BLaER1 treated with 17β-estradiol and CSF1 and Interleukin-3, amounts not matched to agents 10 nM and 100 nM (cell line): ENCODE data around the gene PISD.
A peak's percentile ranks its signal among the peaks of the same experiment; 100 is the strongest.
"Not testable (repeated sequence)": the region's sequence is repeated elsewhere in the genome, so short reads cannot be mapped to it uniquely, and the experiment has no call there.

ENCODE experiments used
- H3K27ac ChIP-seq, 11 experiments: shearing (Covaris generic); formaldehyde crosslinking; 2 replicates each; pipeline ENCODE4 v1.8.1; 2022
- H3K27me3 ChIP-seq, 11 experiments: shearing (Covaris generic); formaldehyde crosslinking; 2 replicates each; pipeline ENCODE4 v1.8.1; 2022
- H3K36me3 ChIP-seq, 11 experiments: shearing (Covaris generic); formaldehyde crosslinking; 2 replicates each; pipeline ENCODE4 v1.8.1; 2022
- H3K4me1 ChIP-seq, 10 experiments: shearing (Covaris generic); formaldehyde crosslinking; 2 replicates each; pipeline ENCODE4 v1.8.1; 2022
- H3K4me2 ChIP-seq, 11 experiments: shearing (Covaris generic); formaldehyde crosslinking; 2 replicates each; pipeline ENCODE4 v1.8.1; 2022
- H3K4me3 ChIP-seq, 10 experiments: shearing (Covaris generic); formaldehyde crosslinking; 2 replicates each; pipeline ENCODE4 v1.8.1; 2022
- H3K9ac ChIP-seq, 11 experiments: shearing (Covaris generic); formaldehyde crosslinking; 2 replicates each; pipeline ENCODE4 v1.8.1; 2022
- H3K9me3 ChIP-seq, 11 experiments: shearing (Covaris generic); formaldehyde crosslinking; replicated peaks in 1 of 11; 2 replicates each; pipeline ENCODE4 v1.8.1; 2022
- H4K20me1 ChIP-seq, 11 experiments: shearing (Covaris generic); formaldehyde crosslinking; 2 replicates each; pipeline ENCODE4 v1.8.1; 2022
- Cebpa-rat ChIP-seq, 11 experiments: shearing (Covaris generic); IDR thresholded peaks; 2 replicates each; pipeline ENCODE4 v1.8.1; 2022

Gene PISD

GRCh38 chr22:31661851-31662667 lies at the start of gene PISD:
PISD (minus strand) TSS chr22:31662215; CDS start chr22:31662208, 7 bp downstream.
- peaks cover 14 to 28% (median 20%) of the 10 kb centered on the region in 10 experiments for H3K4me1 ChIP-seq
- H3K4me2 ChIP-seq: peak within 1 kb of the TSS; percentile 84 to 98 (median 97)
- H3K4me3 ChIP-seq: peak within 1 kb of the TSS; percentile 79 to 100 (median 92)
- no peaks in the 10 kb centered on the region for H3K9me3 ChIP-seq
- peaks cover 0 to 40% (median 0%) of the 10 kb centered on the region in 11 experiments; a peak in 6 of 22 replicates for H4K20me1 ChIP-seq
- no peak for TF ChIP-seq Cebpa-rat (IDR thresholded peaks at IDR 0.05)
- no peaks in the 10 kb centered on the region for H3K27me3 ChIP-seq
- H3K9ac ChIP-seq: peak within 1 kb of the TSS; percentile 69 to 89 (median 82)
- peak within 1 kb of the TSS; percentile 5 to 81 (median 68); a peak in 21 of 22 replicates for H3K27ac ChIP-seq
- H3K36me3 ChIP-seq: peaks cover 0 to 19% (median 0%) of the 10 kb centered on the region in 11 experiments; a peak in 2 of 22 replicates

GRCh38 chr22:31711226-31711625 lies 49.2 kb upstream of the PISD start:
- peaks cover 75 to 100% (median 96%) of the 10 kb centered on the region in 11 experiments for H3K36me3 ChIP-seq
- peaks cover 0 to 65% (median 33%) of the 10 kb centered on the region in 11 experiments; a peak in 17 of 22 replicates for H4K20me1 ChIP-seq
- H3K9me3 ChIP-seq, H3K9ac ChIP-seq, H3K4me3 ChIP-seq, H3K27me3 ChIP-seq: not testable (repeated sequence)
- peak overlapping the region in 8 of 11 experiments; percentile 21 to 80 (median 62); a peak in 10 of 22 replicates for H3K4me2 ChIP-seq
- H3K4me1 ChIP-seq: peaks cover 6 to 29% (median 21%) of the 10 kb centered on the region in 10 experiments; a peak in 18 of 20 replicates
- peak overlapping the region in 5 of 11 experiments; percentile 33 to 53 (median 47); a peak in 4 of 22 replicates for H3K27ac ChIP-seq

GRCh38 chr22:31707519-31707918 lies 45.5 kb upstream of the PISD start:
- H3K4me3 ChIP-seq: no peak overlapping the region
- no peak for TF ChIP-seq Cebpa-rat (IDR thresholded peaks at IDR 0.05)
- no peaks in the 10 kb centered on the region for H3K9me3 ChIP-seq
- peaks cover 6 to 18% (median 16%) of the 10 kb centered on the region in 10 experiments; a peak in 18 of 20 replicates for H3K4me1 ChIP-seq
- H3K27ac ChIP-seq: no peak overlapping the region
- H3K4me2 ChIP-seq: no peak overlapping the region
- H3K36me3 ChIP-seq: peaks cover 75 to 100% (median 96%) of the 10 kb centered on the region in 11 experiments
- no peak overlapping the region for H3K9ac ChIP-seq
- no peaks in the 10 kb centered on the region for H3K27me3 ChIP-seq
- peaks cover 0 to 81% (median 45%) of the 10 kb centered on the region in 11 experiments; a peak in 18 of 22 replicates for H4K20me1 ChIP-seq

- 0 out of 22 replicates have a peak, but pooled peaks cover 0 to 4% (median 0%) of the 10 kb centered on the region in 11 experiments for H3K9me3 ChIP-seq
- H3K4me1 ChIP-seq: peaks cover 7 to 36% (median 18%) of the 10 kb centered on the region in 10 experiments; a peak in 17 of 20 replicates
- no peak overlapping the region for H3K27ac ChIP-seq
- H4K20me1 ChIP-seq: peaks cover 0 to 32% (median 0%) of the 10 kb centered on the region in 11 experiments; a peak in 7 of 22 replicates
- no peaks in the 10 kb centered on the region for H3K27me3 ChIP-seq
- H3K4me2 ChIP-seq: peak overlapping the region in 4 of 11 experiments; percentile 6 to 60 (median 42); a peak in 7 of 22 replicates
- peaks cover 86 to 99% (median 96%) of the 10 kb centered on the region in 11 experiments for H3K36me3 ChIP-seq
- no peak overlapping the region for H3K4me3 ChIP-seq
- no peak overlapping the region for H3K9ac ChIP-seq
- no peak for TF ChIP-seq Cebpa-rat (IDR thresholded peaks at IDR 0.05)
Observed at GRCh38 chr22:31695423-31695822, 33.4 kb upstream of the PISD start.

GRCh38 chr22:31694046-31694445 lies 32.0 kb upstream of the PISD start:
- not testable (repeated sequence) for H3K4me3 ChIP-seq, H3K27me3 ChIP-seq, H3K9me3 ChIP-seq, H3K9ac ChIP-seq, H3K4me2 ChIP-seq, H3K27ac ChIP-seq
- Histone ChIP-seq H4K20me1 (peaks cover 0 to 29% (median 0%) of the 10 kb centered on the region in 11 experiments; a peak in 7 of 22 replicates), H3K4me1 (peaks cover 7 to 36% (median 18%) of the 10 kb centered on the region in 10 experiments; a peak in 17 of 20 replicates), H3K36me3 (peaks cover 88 to 99% (median 96%) of the 10 kb centered on the region in 11 experiments)

GRCh38 chr22:31692186-31692886 lies 30.3 kb upstream of the PISD start:
- 0 out of 22 replicates have a peak, but pooled peaks of 1 of the 11 experiments have one; percentile 7 for TF ChIP-seq Cebpa-rat (IDR thresholded peaks at IDR 0.05)
- H3K4me3 ChIP-seq: no peak overlapping the region
- peak overlapping the region in 10 of 11 experiments; percentile 34 to 87 (median 67); a peak in 20 of 22 replicates for H3K4me2 ChIP-seq
- 0 out of 22 replicates have a peak, but pooled peaks cover 0 to 4% (median 0%) of the 10 kb centered on the region in 11 experiments for H3K9me3 ChIP-seq
- H3K4me1 ChIP-seq: peaks cover 7 to 36% (median 18%) of the 10 kb centered on the region in 10 experiments; a peak in 17 of 20 replicates
- peaks cover 0 to 21% (median 0%) of the 10 kb centered on the region in 11 experiments; a peak in 6 of 22 replicates for H4K20me1 ChIP-seq
- H3K27ac ChIP-seq: peak overlapping the region in 8 of 11 experiments; percentile 50 to 66 (median 60); a peak in 16 of 22 replicates
- no peaks in the 10 kb centered on the region for H3K27me3 ChIP-seq
- peaks cover 89 to 99% (median 96%) of the 10 kb centered on the region in 11 experiments for H3K36me3 ChIP-seq
- H3K9ac ChIP-seq: peak overlapping the region in 4 of 11 experiments; percentile 2 to 37 (median 14); a peak in 9 of 22 replicates

GRCh38 chr22:31691408-31691807 lies 29.4 kb upstream of the PISD start:
- H3K27ac ChIP-seq: peak overlapping the region in 7 of 11 experiments; percentile 31 to 62 (median 56); a peak in 10 of 22 replicates
- peaks cover 7 to 36% (median 18%) of the 10 kb centered on the region in 10 experiments; a peak in 17 of 20 replicates for H3K4me1 ChIP-seq
- peaks cover 0 to 21% (median 0%) of the 10 kb centered on the region in 11 experiments; a peak in 6 of 22 replicates for H4K20me1 ChIP-seq
- no peaks in the 10 kb centered on the region for H3K27me3 ChIP-seq
- no peak overlapping the region for H3K9ac ChIP-seq
- peaks cover 89 to 99% (median 96%) of the 10 kb centered on the region in 11 experiments for H3K36me3 ChIP-seq
- H3K4me2 ChIP-seq: peak overlapping the region in 5 of 11 experiments; percentile 66 to 87 (median 75); a peak in 7 of 22 replicates
- 0 out of 22 replicates have a peak, but pooled peaks cover 0 to 4% (median 0%) of the 10 kb centered on the region in 11 experiments for H3K9me3 ChIP-seq
- no peak overlapping the region for H3K4me3 ChIP-seq
- no peak for TF ChIP-seq Cebpa-rat (IDR thresholded peaks at IDR 0.05)
